H1 (cell line): ENCODE data around the gene EPS8. TPM values are rescaled to one million over a fixed set of nuclear protein-coding genes. Genes with fewer than 3 reads are reported as not detected.

Experiments
- CTCF ChIA-PET: fragments of 300-600 bp; sonication (Branson Sonifier 250); formaldehyde crosslinking; loops from one replicate; lab custom pipeline; 2021; ENCODE audit not compliant: partially characterized antibody; lab: Charles Lee
- POLR2A ChIA-PET: fragments of 300-600 bp; sonication (Branson Sonifier 250); formaldehyde crosslinking; loops from one replicate; lab custom pipeline; 2021; ENCODE audit warnings: inconsistent platforms; ENCODE audit not compliant: partially characterized antibody; lab: Charles Lee
- DNase-seq, 2 experiments: peaks; one replicate each; pipeline versions ENCODE4 v3.0.0 to v3.0.0-alpha.2; 2010 to 2022; ENCODE audit warnings: low spot score in 2 of 2, low read depth in 1 of 2, mixed read lengths in 1 of 2
- FAIRE-seq: peaks from 2 replicates; lab custom pipeline; 2011; peaks lifted over from hg19 to GRCh38; lab: Jason Lieb, UNC
- H2AFZ ChIP-seq: 2 replicates; pipeline ENCODE4 v1.8.1; 2012; ENCODE audit warnings: low read length, inconsistent platforms
- H2AK5ac ChIP-seq: 2 replicates; pipeline ENCODE4 v1.6.1; 2013; ENCODE audit warnings: low read depth, low read length
- H2BK120ac ChIP-seq: replicated peaks from 2 replicates; pipeline ENCODE3; 2013; ENCODE audit warnings: low read depth, low read length, inconsistent platforms
- H2BK12ac ChIP-seq: 2 replicates; pipeline ENCODE4 v1.6.1; 2013; ENCODE audit warnings: low read depth, low read length
- H2BK15ac ChIP-seq: 2 replicates; pipeline ENCODE4 v1.6.1; 2013; ENCODE audit warnings: low read length
- H2BK20ac ChIP-seq: 2 replicates; pipeline ENCODE4 v1.6.1; 2013; ENCODE audit warnings: low read length
- H2BK5ac ChIP-seq: 2 replicates; pipeline ENCODE4 v1.6.1; 2013; ENCODE audit warnings: low read depth, low read length
- H3K14ac ChIP-seq: 2 replicates; pipeline ENCODE4 v1.6.1; 2013; ENCODE audit warnings: inconsistent platforms; ENCODE audit not compliant: insufficient read length
- H3K18ac ChIP-seq: 2 replicates; pipeline ENCODE4 v1.6.1; 2013; ENCODE audit warnings: low read length; ENCODE audit errors: extremely low read depth
- H3K23ac ChIP-seq: 2 replicates; pipeline ENCODE4 v1.6.1; 2013; ENCODE audit warnings: inconsistent platforms; ENCODE audit not compliant: insufficient read length
- H3K23me2 ChIP-seq: 2 replicates; pipeline ENCODE4 v1.6.1; 2013; ENCODE audit warnings: low read depth, low read length
- H3K27ac ChIP-seq: 2 replicates; pipeline ENCODE4 v1.6.1; 2011; ENCODE audit warnings: low read depth, low read length, inconsistent platforms
- H3K27me3 ChIP-seq, 4 experiments: replicated peaks in 1 of 4; 1 replicate in 1 of 4; 2 replicates in 3 of 4; pipeline versions ENCODE4 v1.6.1 to v1.8.1; 2011 to 2013; ENCODE audit warnings: low read length in 3 of 4, mild to moderate bottlenecking in 3 of 4, inconsistent platforms in 2 of 4, mixed read lengths in 2 of 4, moderate library complexity in 1 of 4; ENCODE audit not compliant: control insufficient read depth in 3 of 4, insufficient read depth in 3 of 4; ENCODE audit errors: extremely low read depth in 1 of 4
- H3K36me3 ChIP-seq, 4 experiments: 2 replicates each; pipeline versions ENCODE4 v1.6.1 to v1.8.1; 2011 to 2013; ENCODE audit warnings: mild to moderate bottlenecking in 4 of 4, low read length in 3 of 4, moderate library complexity in 2 of 4, control low read depth in 1 of 4, inconsistent platforms in 1 of 4; ENCODE audit not compliant: insufficient read depth in 4 of 4, control insufficient read depth in 2 of 4
- H3K4ac ChIP-seq: replicated peaks from 2 replicates; pipeline ENCODE3; 2013; ENCODE audit warnings: low read length, low read depth, mixed read lengths, inconsistent platforms; ENCODE audit not compliant: insufficient read length
- H3K4me1 ChIP-seq, 4 experiments: replicated peaks in 1 of 4; 1 replicate in 1 of 4; 2 replicates in 3 of 4; pipeline versions ENCODE4 v1.6.1 to v1.8.1; 2011 to 2013; ENCODE audit warnings: low read length in 3 of 4, inconsistent platforms in 2 of 4, mixed read lengths in 1 of 4; ENCODE audit not compliant: insufficient read depth in 4 of 4, control insufficient read depth in 3 of 4
- H3K4me2 ChIP-seq, 2 experiments: 2 replicates each; pipeline versions ENCODE4 v1.6.1 to v1.8.1; 2011 to 2013; ENCODE audit warnings: low read depth in 2 of 2, low read length in 2 of 2, control low read depth in 1 of 2, inconsistent platforms in 1 of 2, mild to moderate bottlenecking in 1 of 2; ENCODE audit not compliant: insufficient read depth in 1 of 2
- H3K4me3 ChIP-seq, 4 experiments: fragments of 200-600, 300-600 bp in 1 of 4; sonication (generic), shearing (Covaris generic), sonication (Bioruptor Twin) in 1 of 4; 2 replicates each; pipeline versions ENCODE4 v1.5.1 to v1.8.1; 2011 to 2016; ENCODE audit warnings: low read length in 4 of 4, low read depth in 3 of 4, control low read depth in 2 of 4, inconsistent platforms in 2 of 4, mild to moderate bottlenecking in 2 of 4, mixed read lengths in 1 of 4, moderate library complexity in 1 of 4; ENCODE audit not compliant: insufficient read depth in 2 of 4; ENCODE audit errors: extremely low read depth in 1 of 4
- H3K56ac ChIP-seq: replicated peaks from 2 replicates; pipeline ENCODE3; 2013; ENCODE audit warnings: low read depth, mild to moderate bottlenecking, mixed read lengths, low read length, inconsistent platforms; ENCODE audit not compliant: insufficient read length
- H3K79me1 ChIP-seq: 2 replicates; pipeline ENCODE4 v1.6.1; 2013; ENCODE audit warnings: low read depth, low read length, control low read depth
- H3K79me2 ChIP-seq, 2 experiments: 2 replicates each; pipeline versions ENCODE4 v1.6.1 to v1.8.1; 2012 to 2013; ENCODE audit warnings: low read length in 2 of 2, mild to moderate bottlenecking in 2 of 2, inconsistent platforms in 1 of 2; ENCODE audit not compliant: insufficient read depth in 2 of 2, control insufficient read depth in 1 of 2
- H3K9ac ChIP-seq, 4 experiments: replicated peaks in 1 of 4; 1 replicate in 1 of 4; 2 replicates in 3 of 4; pipeline versions ENCODE4 v1.6.1 to v1.8.1; 2011 to 2013; ENCODE audit warnings: low read depth in 3 of 4, low read length in 3 of 4, control low read depth in 2 of 4, mild to moderate bottlenecking in 2 of 4, moderate library complexity in 2 of 4, inconsistent platforms in 1 of 4; ENCODE audit errors: extremely low read depth in 1 of 4
- H3K9me3 ChIP-seq, 2 experiments: 2 replicates each; pipeline versions ENCODE4 v1.6.1 to v1.8.1; 2012 to 2013; ENCODE audit warnings: mild to moderate bottlenecking in 2 of 2, moderate library complexity in 2 of 2, control low read depth in 1 of 2, inconsistent platforms in 1 of 2, low read depth in 1 of 2, low read length in 1 of 2, mixed read lengths in 1 of 2; ENCODE audit not compliant: insufficient read depth in 2 of 2
- H4K20me1 ChIP-seq, 2 experiments: replicated peaks in 1 of 2; 2 replicates each; pipeline versions ENCODE3 to v1.8.1; 2011 to 2013; ENCODE audit warnings: inconsistent platforms in 2 of 2, low read length in 2 of 2, mild to moderate bottlenecking in 1 of 2; ENCODE audit not compliant: insufficient read depth in 2 of 2, control insufficient read depth in 1 of 2
- H4K5ac ChIP-seq: 2 replicates; pipeline ENCODE4 v1.6.1; 2013; ENCODE audit warnings: low read length, low read depth, mixed read lengths, inconsistent platforms; ENCODE audit not compliant: insufficient read length
- H4K8ac ChIP-seq: 2 replicates; pipeline ENCODE4 v1.8.0; 2013; ENCODE audit warnings: mild to moderate bottlenecking, moderate library complexity, low read length, inconsistent platforms; ENCODE audit not compliant: insufficient read depth; ENCODE audit errors: extremely low read depth
- H4K91ac ChIP-seq: replicated peaks from 2 replicates; pipeline ENCODE3; 2013; ENCODE audit warnings: low read length, mixed read lengths, inconsistent platforms; ENCODE audit not compliant: insufficient read length
- RXRA ChIP-seq: IDR thresholded peaks from 2 replicates; pipeline ENCODE4 v1.6.1; 2011; ENCODE audit warnings: low read depth, mild to moderate bottlenecking, low read length, moderate library complexity; ENCODE audit not compliant: insufficient read depth
- WGBS, 2 experiments: shearing (Covaris generic) in 1 of 2; methylation state at CpG; one replicate each; pipeline versions ENCODE4 v1.1.6 to v1.1.7; 2013 to 2015; ENCODE audit warnings: low lambda C conversion rate in 2 of 2, mixed read lengths in 2 of 2, inconsistent platforms in 1 of 2, low coverage in 1 of 2, missing lambda C conversion rate in 1 of 2; ENCODE audit not compliant: insufficient replicate concordance in 2 of 2, insufficient coverage in 1 of 2, insufficient read length in 1 of 2; ENCODE audit errors: extremely low coverage in 1 of 2, missing lambda C conversion rate in 1 of 2; 5-methylcytosine and 5-hydroxymethylcytosine counted together
- polyA plus RNA-seq, 7 experiments: library from polyadenylated mRNA; depleted of rRNA in 3 of 7; stranded (reverse) in 5 of 7; unstranded in 2 of 7; fragments of >200 nt in 5 of 7; fragments of 200-250 nt in 2 of 7; gene quantifications; 1 replicate in 5 of 7; 2 replicates in 1 of 7; 4 replicates in 1 of 7; pipeline versions ENCODE4 v1.2.1 to v1.2.3, GENCODE V29; 2011 to 2013; ENCODE audit warnings: missing spikeins in 2 of 7, mixed read lengths in 2 of 7
- total RNA-seq: library from RNA; stranded (reverse); fragmentation: NEBNext Ultra II Directional; extraction: Animal tissue kit (Norgen Biotek cat#: 25700); gene quantifications from 2 replicates; pipeline ENCODE4 v1.2.1, GENCODE V29; 2021

Gene EPS8
- total and polyA plus RNA-seq, 2 of the 8 experiments (the other 6 are each of a cell fraction or from before 2014, with no cell fraction given): 3.0 to 4.6 TPM

DNA sequence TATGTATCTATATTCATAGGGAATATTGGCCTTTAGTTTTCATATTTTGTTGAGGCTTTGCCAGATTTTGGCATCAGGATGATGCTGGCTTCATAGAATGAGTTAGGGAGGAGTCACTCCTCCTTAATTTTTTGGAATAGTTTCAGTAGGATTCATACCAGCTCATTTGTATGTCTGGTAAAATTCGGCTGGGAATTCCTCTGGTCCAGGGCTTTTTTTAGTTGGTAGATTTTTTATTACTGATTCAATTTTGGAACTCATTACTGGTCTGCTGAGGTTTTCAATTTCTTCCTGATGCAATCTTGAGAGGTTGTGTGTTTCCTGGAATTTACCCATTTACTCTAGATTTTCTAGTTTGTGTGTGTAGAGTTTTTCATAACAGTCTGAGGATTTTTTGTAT, 175.2 kb downstream of the EPS8 start:
- Histone ChIP-seq H2AK5ac (no peak overlapping the region), H3K9me3 (peaks cover 0 to 5% of the 10 kb centered on the region in 2 experiments; a peak in 1 of 4 replicates), H2BK5ac (no peak overlapping the region), H3K23me2 (no peaks in the 10 kb centered on the region), H3K36me3 (no peaks in the 10 kb centered on the region), H2BK20ac (no peak overlapping the region), H3K27me3 (no peaks in the 10 kb centered on the region), H3K4me1 (no peaks in the 10 kb centered on the region), H3K79me2 (no peaks in the 10 kb centered on the region), H3K18ac (no peak overlapping the region), H2AFZ (no peak overlapping the region), H4K20me1 (no peaks in the 10 kb centered on the region), H4K5ac (no peak overlapping the region), H3K79me1 (no peaks in the 10 kb centered on the region), H3K9ac (no peak overlapping the region), H3K4me2 (no peak overlapping the region), H3K56ac (no peak overlapping the region), H3K4me3 (no peak overlapping the region), H2BK12ac (no peak overlapping the region), H4K8ac (no peak overlapping the region), H3K14ac (no peak overlapping the region), H4K91ac (no peak overlapping the region), H3K27ac (no peak overlapping the region), H2BK15ac (no peak overlapping the region), H2BK120ac (no peak overlapping the region), H3K4ac (no peak overlapping the region), H3K23ac (no peak overlapping the region)
- CTCF ChIA-PET: no interaction called here
- DNase-seq (no peak), FAIRE-seq (no peak)
- 89% methylated on average over 1 of the region's 1 CpG; no CpG with 5 or more reads in 1 of the 2 experiments for WGBS, 2 experiments
- POLR2A ChIA-PET: no interaction called here
- TF ChIP-seq RXRA: no peak
